SK-MEL-5 (cell line): ENCODE data around the gene MAP1LC3B. TPM values are rescaled to one million over a fixed set of nuclear protein-coding genes. Genes with fewer than 3 reads are reported as not detected.
A peak's percentile ranks its signal among the peaks of the same experiment; 100 is the strongest.

Experiments used
- DNase-seq: peaks from one replicate; pipeline ENCODE4 v3.0.0-alpha.2; 2016; ENCODE audit warnings: low read depth, low spot score
- in situ Hi-C: cut with HindIII; loops from 2 replicates; pipeline ENCODE4 v1.10.0; 2016; ENCODE audit warnings: low sequenced_read_pairs, high pct_unique_total_duplicates, low pct_unique_long_range_greater_than_20kb
- total RNA-seq: library from RNA; depleted of rRNA; stranded (reverse); fragments of >200 nt; shearing (Covaris generic); gene quantifications from 2 replicates; pipeline ENCODE4 v1.2.3, GENCODE V29; 2014

The MAP1LC3B gene
- total RNA-seq, 1 experiment from 2014 or later = 32.2 TPM

- in situ Hi-C loops = no loop called here
- DNase-seq = no peak
These were observed 22.1 kb downstream of the MAP1LC3B start for GRCh38 chr16:87414251-87414680.

DNA sequence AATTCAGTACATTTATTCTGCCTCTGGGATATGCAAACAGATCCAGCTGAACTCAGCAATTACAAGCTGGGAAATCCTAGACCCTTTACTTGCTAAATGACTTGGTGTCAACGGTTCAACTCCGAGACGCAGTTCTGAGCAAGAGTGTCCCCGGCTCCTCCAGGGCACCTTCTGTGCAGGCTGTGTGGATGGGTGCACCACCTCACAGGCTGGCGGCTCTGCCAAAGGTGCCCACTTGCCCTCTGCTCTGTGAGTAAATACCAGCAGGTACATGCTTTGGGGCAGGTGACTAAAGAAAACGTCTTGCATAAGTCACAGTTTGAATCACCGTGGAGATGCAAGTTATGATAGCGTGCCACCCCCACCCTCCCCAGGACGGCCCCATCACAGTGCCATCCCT lies 23.3 kb downstream of the MAP1LC3B start:
- no peak for DNase-seq
- in situ Hi-C loops = no loop called here

DNA sequence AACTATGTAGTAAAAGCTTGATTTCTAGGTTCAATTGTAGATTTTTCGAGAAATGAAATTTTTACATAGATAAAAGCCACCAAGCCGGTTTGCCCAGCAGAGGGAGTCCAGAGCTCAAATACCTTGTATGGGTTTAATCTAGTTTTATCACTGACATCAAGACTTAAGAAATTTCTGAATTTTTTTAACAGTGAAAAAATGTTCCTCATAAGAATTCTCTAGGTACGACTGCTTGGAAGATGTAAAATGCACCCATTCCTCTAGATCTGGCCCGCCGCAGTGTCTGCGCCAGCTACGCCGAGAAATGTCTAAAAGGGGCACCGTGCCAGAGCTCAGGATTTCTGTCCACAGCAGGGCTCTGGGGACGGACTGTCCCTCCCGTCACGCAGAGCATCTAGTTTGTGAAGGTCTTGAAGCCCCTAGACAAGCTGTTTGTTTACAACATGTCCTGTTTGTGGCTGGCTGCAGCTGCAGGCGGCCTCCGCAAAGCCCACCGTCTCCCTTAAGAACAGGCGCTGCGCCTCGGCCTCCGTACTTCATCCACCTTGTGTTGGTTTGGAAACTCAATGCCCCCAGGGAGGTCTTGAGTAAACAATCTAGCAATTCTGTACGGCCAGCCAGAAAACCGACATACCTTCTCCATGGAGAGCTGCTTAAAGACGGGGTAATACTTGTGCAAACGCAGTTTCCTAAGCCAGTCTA lies 24.8 kb downstream of the MAP1LC3B start:
- in situ Hi-C loops = no loop called here
- peak; percentile 51 for DNase-seq

DNA sequence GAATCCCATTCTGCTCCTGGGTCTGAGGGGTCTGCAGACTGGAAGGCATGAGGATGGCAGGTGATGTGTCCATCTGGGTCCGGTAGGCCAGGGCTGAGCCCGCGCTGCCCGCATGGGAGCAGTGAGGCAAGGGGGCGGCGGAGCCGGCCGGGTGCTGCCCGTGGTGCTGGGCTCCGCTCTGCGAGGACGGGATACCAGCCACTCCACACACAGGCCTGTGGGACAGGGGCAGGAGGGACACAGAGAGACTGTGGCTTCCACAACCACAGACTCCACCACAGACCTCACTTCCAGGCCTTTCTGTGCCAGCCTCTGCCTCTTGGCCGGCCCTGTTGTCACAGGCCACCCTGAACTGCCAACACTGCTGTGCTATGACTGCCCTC lies 25.4 kb downstream of the MAP1LC3B start:
- in situ Hi-C loops = no loop called here
- DNase-seq = no peak

DNA sequence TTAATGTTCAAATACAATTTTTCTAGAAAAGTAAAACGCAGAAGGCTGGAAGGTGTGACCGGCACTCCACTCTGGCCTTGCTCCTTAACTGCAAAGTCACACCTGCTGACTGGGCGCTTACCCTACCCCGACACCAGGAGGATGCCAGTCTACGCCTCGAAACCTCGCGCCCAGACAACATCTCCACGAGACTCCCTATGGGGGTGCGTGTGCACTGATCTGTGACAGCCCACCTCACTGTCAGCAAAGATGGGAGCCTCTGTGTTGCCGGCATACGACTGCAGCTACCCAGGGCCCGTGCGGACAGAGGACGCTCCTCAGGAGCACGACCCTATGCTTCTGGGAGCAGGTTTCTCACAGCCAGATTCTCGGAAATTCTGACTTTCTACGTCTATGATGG lies 26.1 kb downstream of the MAP1LC3B start:
- in situ Hi-C loops = no loop called here
- DNase-seq = no peak

- in situ Hi-C loops = no loop called here
- DNase-seq = no peak
These were observed 26.5 kb downstream of the MAP1LC3B start for GRCh38 chr16:87418644-87419043.

- peak; percentile 24 for DNase-seq
- in situ Hi-C loops = no loop called here
These were observed 28.2 kb downstream of the MAP1LC3B start for GRCh38 chr16:87420026-87421002.

DNA sequence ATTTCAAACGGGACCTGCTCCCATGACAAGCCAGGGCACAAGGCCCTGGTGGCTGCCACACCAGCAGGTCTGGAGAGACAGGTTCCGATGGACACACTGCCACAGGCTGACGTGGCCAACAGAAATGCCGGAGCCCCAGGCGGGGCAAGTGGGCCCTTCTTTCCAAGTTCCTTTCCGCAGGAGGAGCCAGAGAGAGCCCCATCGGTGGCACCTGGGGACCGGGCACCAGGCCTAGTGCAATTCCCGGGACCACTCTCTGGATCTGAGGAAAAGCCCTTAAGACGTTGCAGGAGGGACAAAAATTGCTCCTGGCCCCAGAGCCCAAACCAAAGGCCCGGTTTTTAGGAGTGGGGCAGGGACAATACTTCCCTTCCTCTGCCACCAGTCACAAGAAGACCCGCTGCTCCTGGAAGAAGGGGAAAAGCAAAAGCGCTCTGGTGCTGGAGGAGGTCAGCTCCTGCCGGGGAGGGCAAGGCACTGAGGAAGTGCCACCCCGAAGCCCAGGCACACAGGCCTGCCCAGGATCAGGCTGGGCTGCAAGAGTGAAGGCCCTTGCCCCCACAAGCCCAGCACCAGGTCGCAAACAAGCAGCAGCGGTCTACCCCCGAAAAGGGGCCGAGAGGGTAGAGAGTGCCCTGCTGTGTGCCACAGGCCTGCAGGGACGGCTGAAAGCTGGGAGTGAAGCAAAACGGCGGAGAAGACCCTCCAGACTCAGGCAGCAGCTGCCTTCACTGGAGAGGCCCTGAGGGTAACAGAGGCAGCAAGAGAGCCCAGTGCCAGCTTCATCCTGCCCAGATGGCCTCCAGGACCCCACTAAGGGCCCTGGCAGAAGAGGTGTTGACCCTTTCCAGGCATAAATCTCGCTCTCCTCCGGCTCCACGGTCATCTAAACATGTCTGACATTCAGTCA lies 29.1 kb downstream of the MAP1LC3B start:
- DNase-seq = no peak
- in situ Hi-C loops = no loop called here

GRCh38 chr16:87422106-87422505 lies 30.0 kb downstream of the MAP1LC3B start:
- in situ Hi-C loops = no loop called here
- DNase-seq = no peak

GRCh38 chr16:87423429-87423828 lies 31.3 kb downstream of the MAP1LC3B start:
- in situ Hi-C loops = no loop called here

GRCh38 chr16:87424266-87424665 lies 32.1 kb downstream of the MAP1LC3B start:
- in situ Hi-C loops = no loop called here
- DNase-seq = no peak

More at GRCh38 chr16:87423429-87423828, 31.3 kb downstream of the MAP1LC3B start:
- no peak for DNase-seq

DNA sequence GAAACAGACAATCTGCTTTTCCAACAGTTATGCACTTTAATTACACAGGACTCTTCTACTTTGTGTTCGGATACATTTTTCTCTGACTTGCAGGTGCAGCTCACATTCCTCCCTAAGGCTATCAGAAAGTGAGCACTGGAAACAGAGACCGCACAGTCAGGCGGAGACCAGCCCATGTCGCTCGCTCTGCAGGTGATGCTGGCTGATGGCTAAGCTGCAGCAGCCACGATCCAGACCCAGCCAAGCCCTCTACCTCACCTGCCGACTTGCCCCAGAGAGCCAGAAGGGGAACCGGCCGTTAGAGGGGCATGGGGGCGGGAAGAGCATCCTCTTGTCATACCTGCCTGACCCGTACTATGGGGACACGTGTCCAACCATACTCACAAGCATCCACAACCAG lies 33.8 kb downstream of the MAP1LC3B start:
- DNase-seq = no peak
- in situ Hi-C loops = no loop called here

DNA sequence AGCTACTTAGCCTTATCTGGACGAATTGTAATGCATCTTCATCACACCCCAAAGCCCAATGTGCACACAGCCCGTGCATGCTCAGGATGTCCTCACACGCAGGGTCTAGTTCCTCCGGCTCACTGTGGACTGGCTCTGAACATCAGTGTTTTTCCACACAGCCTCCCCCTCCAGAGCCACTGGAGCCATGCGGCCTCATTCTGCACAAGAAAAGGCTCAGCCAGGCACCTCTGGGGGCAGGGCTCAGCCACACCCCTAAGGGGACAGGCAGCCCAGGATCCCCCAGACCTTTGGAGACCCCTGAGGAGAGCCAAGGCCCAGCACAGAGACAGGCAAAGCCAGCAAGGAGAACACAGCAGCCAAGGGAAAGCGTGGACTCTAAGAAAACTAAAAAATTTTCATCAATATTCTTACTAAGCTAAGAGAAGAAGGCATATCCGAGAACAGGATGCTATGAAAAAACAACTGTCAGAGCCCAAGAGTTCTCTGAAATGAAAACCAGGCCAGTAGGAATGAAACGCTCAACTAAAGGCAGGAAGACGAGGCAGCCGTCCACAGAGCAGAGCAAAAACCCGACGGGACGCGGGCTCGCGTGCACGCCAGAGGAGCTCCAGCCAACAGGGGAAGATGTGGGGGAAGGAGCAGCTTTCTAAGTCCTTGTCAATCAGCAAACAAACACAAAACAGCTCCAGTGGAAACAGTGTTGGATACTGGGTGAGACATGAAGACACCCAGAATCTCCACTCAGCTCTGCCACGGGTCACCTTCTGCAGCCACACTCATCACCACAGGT lies 34.5 kb downstream of the MAP1LC3B start:
- DNase-seq = no peak
- in situ Hi-C loops = no loop called here

- in situ Hi-C loops = no loop called here
- no peak for DNase-seq
These were observed 39.8 kb downstream of the MAP1LC3B start for GRCh38 chr16:87431926-87432325.

DNA sequence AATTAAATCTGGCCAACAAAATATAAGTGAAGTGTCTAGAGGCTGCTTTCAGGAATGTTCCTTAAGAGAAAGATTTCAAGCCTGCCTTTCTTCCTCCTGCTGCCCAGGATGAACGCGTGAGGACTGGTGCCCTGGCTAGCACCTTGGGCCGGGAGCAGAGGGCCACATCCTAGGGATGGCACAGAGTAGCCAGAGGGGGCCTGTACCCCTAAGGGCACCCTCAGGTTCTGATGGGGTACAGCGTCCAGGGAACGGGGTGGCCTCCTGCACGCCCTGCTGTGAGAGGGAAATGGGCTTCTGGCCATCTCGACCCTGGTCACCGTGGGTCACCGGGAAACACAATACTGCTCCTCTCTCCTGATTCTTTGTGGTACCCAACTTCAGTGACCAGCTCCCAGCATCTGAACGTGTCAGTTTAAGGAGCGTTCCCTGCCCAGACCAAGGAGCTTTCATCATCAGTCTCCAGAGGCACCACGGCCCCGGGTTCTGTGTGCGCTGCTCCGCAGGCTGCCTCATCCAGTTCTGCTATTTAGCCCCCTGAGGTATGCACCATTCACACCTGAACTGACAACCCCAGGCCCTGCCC lies 40.3 kb downstream of the MAP1LC3B start:
- in situ Hi-C loops = no loop called here
- DNase-seq = no peak

GRCh38 chr16:87434146-87434667 lies 42.1 kb downstream of the MAP1LC3B start:
- in situ Hi-C loops = no loop called here
- no peak for DNase-seq
